Mucosa of descending colon (tissue), 3 donors: ENCODE results near the gene PRAME. TPM values are rescaled to one million over a fixed set of nuclear protein-coding genes. Genes with fewer than 3 reads are reported as not detected.

ENCODE experiments used
- ATAC-seq: fragments of 200-7000 bp; cut with Tn5 transposase; one replicate; pipeline ENCODE4 v1.9.1; 2020; ENCODE audit warnings: mild to moderate bottlenecking, moderate library complexity
- DNase-seq, 3 donors: peaks; one replicate each; pipeline ENCODE4 v3.0.0-alpha.2; 2020
- H3K36me3 ChIP-seq: fragments of 200-600 bp; one replicate; pipeline ENCODE4 v1.8.0; 2021; ENCODE audit warnings: low read depth, mild to moderate bottlenecking
- H3K4me1 ChIP-seq: fragments of 200-600 bp; one replicate; pipeline ENCODE4 v1.8.0; 2021; ENCODE audit warnings: low read depth, mild to moderate bottlenecking
- H3K4me3 ChIP-seq: fragments of 200-600 bp; one replicate; pipeline ENCODE4 v1.8.0; 2021; ENCODE audit warnings: mild to moderate bottlenecking
- H3K9me3 ChIP-seq: fragments of 200-600 bp; one replicate; pipeline ENCODE4 v1.8.0; 2021; ENCODE audit warnings: mild to moderate bottlenecking
- intact Hi-C, 2 donors: fragments of 100-400 bp; cut with DNase I in 1 of 2; cut with micrococcal nuclease in 1 of 2; formaldehyde crosslinking; loops; one replicate each; pipeline versions ENCODE4 v1.11.0 to v1.11.1; 2022; cut with DNase I, micrococcal nuclease
- total RNA-seq, 3 donors: library from RNA; stranded (reverse); fragmentation: NEBNext Ultra II Directional in 2 of 3; extraction: Animal tissue kit (Norgen Biotek cat#: 25700) in 2 of 3; gene quantifications; one replicate each; pipeline versions ENCODE4 v1.2.1 to v1.2.4, GENCODE V29; 2021 to 2023
- TF ChIP-seq, protein P1 (sequence below): fragments of 200-600 bp; IDR thresholded peaks from one replicate; pipeline ENCODE4 v1.8.0; 2022; ENCODE audit warnings: antibody characterized with exemption, mild to moderate bottlenecking
- donor health status: DM: no; HTN: no; CAD: no; lungs with moderate emphysema.
- donor health status: DM: no; HTN: no; CAD: no.
- donor health status: DM: no; HTN: yes; CAD: no.

The PRAME gene
- total RNA-seq, 3 donors from 2014 or later: 0.22 TPM; not detected in 2

- TF ChIP-seq, protein P1, sequence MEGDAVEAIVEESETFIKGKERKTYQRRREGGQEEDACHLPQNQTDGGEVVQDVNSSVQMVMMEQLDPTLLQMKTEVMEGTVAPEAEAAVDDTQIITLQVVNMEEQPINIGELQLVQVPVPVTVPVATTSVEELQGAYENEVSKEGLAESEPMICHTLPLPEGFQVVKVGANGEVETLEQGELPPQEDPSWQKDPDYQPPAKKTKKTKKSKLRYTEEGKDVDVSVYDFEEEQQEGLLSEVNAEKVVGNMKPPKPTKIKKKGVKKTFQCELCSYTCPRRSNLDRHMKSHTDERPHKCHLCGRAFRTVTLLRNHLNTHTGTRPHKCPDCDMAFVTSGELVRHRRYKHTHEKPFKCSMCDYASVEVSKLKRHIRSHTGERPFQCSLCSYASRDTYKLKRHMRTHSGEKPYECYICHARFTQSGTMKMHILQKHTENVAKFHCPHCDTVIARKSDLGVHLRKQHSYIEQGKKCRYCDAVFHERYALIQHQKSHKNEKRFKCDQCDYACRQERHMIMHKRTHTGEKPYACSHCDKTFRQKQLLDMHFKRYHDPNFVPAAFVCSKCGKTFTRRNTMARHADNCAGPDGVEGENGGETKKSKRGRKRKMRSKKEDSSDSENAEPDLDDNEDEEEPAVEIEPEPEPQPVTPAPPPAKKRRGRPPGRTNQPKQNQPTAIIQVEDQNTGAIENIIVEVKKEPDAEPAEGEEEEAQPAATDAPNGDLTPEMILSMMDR: no peak
- no peak for DNase-seq
- Histone ChIP-seq H3K4me3 (no peak overlapping the region), H3K36me3 (no peaks in the 10 kb centered on the region), H3K9me3 (no peaks in the 10 kb centered on the region), H3K4me1 (no peaks in the 10 kb centered on the region)
- intact Hi-C loops: no loop called here
- ATAC-seq: no peak
Observed at GRCh38 chr22:22555596-22555995, 3.5 kb downstream of the PRAME start.

- Histone ChIP-seq H3K4me1 (no peaks in the 10 kb centered on the region), H3K4me3 (no peak overlapping the region), H3K36me3 (no peaks in the 10 kb centered on the region), H3K9me3 (no peaks in the 10 kb centered on the region)
- no peak for DNase-seq
- intact Hi-C loops: no loop called here
- TF ChIP-seq, protein P1: no peak
- ATAC-seq: no peak
Observed at GRCh38 chr22:22554587-22555284, 4.3 kb downstream of the PRAME start.

GRCh38 chr22:22553735-22554586, 5.1 kb downstream of the PRAME start:
- no peaks in the 10 kb centered on the region for H3K36me3 ChIP-seq
- intact Hi-C loops: no loop called here
- no peak overlapping the region for H3K4me3 ChIP-seq
- ATAC-seq: no peak
- TF ChIP-seq, protein P1: no peak
- no peak for DNase-seq
- no peaks in the 10 kb centered on the region for H3K9me3 ChIP-seq
- H3K4me1 ChIP-seq: no peaks in the 10 kb centered on the region

- Histone ChIP-seq H3K9me3 (no peaks in the 10 kb centered on the region), H3K36me3 (no peaks in the 10 kb centered on the region), H3K4me3 (no peak overlapping the region), H3K4me1 (no peaks in the 10 kb centered on the region)
- intact Hi-C loops: no loop called here
- ATAC-seq (no peak), DNase-seq (no peak)
- TF ChIP-seq, protein P1: no peak
Observed at GRCh38 chr22:22553141-22553540, 5.9 kb downstream of the PRAME start.

GRCh38 chr22:22552630-22553029, 6.4 kb downstream of the PRAME start:
- DNase-seq: no peak
- no peak overlapping the region for H3K4me3 ChIP-seq
- no peak for ATAC-seq
- H3K4me1 ChIP-seq: no peaks in the 10 kb centered on the region
- H3K36me3 ChIP-seq: no peaks in the 10 kb centered on the region
- H3K9me3 ChIP-seq: no peaks in the 10 kb centered on the region
- intact Hi-C loops: no loop called here
- TF ChIP-seq, protein P1: no peak
